ENCODE measurements around the gene ZNF280C.
"Not testable (repeated sequence)": the region's sequence is repeated elsewhere in the genome, so short reads cannot be mapped to it uniquely, and the experiment has no call there.

Gene ZNF280C, protein sequence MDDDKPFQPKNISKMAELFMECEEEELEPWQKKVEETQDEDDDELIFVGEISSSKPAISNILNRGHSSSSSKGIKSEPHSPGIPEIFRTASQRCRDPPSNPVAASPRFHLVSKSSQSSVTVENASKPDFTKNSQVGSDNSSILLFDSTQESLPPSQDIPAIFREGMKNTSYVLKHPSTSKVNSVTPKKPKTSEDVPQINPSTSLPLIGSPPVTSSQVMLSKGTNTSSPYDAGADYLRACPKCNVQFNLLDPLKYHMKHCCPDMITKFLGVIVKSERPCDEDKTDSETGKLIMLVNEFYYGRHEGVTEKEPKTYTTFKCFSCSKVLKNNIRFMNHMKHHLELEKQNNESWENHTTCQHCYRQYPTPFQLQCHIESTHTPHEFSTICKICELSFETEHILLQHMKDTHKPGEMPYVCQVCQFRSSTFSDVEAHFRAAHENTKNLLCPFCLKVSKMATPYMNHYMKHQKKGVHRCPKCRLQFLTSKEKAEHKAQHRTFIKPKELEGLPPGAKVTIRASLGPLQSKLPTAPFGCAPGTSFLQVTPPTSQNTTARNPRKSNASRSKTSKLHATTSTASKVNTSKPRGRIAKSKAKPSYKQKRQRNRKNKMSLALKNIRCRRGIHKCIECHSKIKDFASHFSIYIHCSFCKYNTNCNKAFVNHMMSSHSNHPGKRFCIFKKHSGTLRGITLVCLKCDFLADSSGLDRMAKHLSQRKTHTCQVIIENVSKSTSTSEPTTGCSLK

DNA sequence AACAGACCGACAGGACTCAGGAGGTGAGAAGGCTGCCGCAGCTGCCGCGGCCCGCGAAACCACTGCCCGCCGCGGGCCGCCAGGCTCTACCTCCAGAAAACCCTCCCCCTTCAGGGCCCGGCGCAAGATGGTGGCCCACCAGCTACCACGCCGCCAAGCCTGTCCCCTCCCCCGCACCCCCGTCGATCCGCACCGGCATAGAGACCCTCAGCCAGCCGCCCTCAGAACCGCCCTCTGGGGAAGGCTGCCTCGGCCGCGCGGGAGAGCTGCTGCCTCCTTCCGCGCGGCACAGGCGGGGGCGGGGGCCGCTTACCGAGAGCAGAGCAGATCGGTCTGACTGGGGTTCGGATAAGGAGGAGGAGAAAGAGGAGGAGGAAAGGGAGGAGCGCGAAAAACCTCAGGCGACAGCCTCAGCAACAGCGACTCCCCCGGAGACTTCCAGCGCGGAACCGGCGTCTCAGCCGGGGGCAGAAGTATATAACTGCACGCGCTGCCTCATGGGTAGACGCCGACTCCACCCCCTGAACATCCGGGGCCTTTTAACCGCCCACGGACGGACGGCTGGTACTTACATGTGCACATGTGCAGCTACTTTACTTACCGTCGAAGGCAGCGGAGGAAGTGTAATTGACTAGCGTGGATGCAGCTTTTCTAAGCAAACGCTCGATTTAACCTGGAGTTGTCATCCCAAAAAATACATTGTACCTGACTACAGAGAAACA, at the start of gene ZNF280C:
TSS of gene ZNF280C (minus strand) at position 451 of the 722 bp plus-strand sequence. CDS start 8,450 bp downstream, outside the sequence.
- DNase-seq, result peak; percentile 86

DNA sequence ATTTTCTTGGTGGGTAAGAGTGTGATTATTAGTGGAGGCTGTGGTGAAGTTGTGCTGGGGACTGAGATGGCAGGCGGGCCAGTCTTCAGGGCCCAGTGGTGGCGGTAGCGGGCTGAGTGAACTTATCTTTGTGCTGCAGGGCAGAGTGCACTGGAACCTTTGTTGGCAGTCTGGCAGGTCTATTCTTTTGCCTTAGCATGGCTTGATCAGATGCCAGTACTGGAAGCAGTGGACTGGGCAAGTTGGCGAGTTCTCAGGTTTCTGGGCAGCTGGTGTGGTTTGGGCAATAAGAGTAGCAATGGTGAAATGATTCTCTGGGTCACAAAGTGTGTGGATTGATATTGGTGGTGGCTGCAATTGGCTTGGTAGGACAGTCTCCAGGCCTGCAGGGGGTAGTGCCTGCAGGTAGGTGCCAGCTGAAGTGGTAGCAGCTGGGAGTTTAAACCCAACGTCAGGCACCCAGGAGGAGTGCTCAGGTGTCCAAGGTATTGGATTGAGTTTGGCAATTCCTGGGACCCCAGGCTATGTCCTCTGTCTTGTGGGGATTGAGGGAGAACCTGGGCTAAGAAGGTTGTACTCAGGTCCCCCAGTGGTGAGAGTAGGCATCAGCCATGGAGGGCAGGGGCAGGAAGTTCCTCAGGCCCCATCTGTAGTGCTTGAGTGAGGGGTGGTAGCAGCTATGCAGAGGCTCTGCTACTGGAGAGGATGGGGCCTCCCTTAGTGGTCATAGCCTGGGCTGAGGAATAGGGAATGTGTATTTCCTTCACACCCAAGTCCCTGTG, 36.1 kb upstream of the ZNF280C start:
- DNase-seq, result no peak

DNA sequence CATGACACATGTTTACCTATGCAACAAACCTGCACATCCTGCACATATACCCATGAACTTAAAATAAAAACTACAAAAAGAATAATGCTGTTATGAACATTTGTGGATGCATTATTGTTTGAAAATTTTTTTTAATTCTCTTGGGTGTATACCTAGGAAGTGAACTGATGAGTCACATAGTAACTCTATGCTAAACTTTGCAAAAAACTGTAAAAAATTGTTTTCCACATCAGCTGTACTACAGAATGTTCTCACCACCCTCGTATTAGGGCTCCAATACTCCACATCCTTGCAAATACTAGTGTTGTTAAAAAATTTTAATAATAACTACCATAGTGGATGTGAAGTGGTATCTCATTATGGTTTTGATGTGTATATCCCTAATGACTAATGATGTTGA, 33.3 kb upstream of the ZNF280C start:
- DNase-seq, result no peak

- no peak for DNase-seq
Measured at GRCh38 chrX:130301405-130301804, 32.7 kb upstream of the ZNF280C start.

DNA sequence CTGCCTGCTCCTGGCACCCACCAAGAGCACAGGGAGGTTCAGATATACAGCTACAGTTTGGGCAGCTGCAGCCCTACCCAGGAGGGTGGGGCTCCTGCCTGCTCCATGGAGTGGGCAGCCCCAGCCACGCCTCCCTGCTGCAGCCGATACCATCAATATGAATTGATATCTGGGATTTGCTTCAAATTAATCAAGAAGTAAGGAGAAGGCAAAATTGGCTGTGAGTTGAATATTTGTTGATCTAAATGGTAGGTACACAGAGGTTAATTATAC, 31.2 kb upstream of the ZNF280C start:
- no peak for DNase-seq

DNA sequence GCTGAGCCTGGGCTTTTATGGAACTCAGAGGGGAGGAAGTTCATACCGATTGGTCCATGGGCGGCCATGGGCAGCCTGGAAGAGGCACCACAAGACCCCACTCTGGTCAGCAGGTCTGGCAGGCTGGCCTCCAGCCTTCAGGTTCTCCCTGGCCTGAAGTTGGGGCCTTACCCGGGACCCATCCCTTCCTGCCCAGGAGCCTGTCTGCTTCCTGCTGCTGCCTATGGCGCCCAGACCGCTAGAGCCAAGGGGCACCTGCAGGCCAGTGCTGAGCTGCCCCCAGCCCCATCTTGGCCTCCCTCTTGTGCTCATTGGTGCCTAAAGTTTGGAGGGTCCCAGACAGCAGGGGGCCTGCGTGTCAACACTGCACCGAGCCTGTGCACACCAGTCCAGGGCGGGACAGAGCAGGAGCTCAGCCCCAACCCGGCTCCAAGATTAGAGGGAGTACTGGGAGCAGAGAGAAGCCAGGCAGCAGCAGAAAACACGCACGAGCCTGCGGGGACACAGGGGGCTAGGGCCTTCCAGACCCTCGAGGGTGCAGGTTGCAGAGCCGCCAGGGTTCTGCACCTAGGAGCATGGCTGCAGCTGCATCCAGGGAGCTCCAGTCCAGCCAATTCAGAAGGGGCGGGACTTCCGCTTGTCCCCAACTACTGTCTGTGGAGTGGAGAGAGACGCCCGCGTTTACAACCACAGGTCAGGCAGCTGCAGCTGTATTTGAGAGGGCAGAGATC, 30.7 kb upstream of the ZNF280C start:
- DNase-seq, result no peak

- no peak for DNase-seq
Measured at GRCh38 chrX:130296743-130297142, 28.0 kb upstream of the ZNF280C start.

DNA sequence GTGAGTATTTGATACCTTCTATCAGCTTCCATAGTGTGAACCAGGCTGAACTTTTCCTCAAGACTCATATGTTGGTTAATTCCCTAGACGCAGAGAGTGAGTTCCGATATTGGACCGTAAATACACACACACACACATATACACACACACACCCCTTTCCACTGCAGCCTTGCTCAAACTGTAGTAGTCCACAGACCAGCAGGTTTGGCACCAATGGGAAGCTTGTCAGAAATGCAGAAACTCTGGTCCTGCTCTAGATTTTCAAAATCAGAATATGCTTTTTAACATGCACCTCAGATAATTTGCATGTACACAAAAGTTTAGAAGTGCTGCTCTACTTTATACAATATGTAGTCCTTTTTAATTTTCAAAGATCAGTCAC, 27.6 kb upstream of the ZNF280C start:
- DNase-seq, result no peak

DNA sequence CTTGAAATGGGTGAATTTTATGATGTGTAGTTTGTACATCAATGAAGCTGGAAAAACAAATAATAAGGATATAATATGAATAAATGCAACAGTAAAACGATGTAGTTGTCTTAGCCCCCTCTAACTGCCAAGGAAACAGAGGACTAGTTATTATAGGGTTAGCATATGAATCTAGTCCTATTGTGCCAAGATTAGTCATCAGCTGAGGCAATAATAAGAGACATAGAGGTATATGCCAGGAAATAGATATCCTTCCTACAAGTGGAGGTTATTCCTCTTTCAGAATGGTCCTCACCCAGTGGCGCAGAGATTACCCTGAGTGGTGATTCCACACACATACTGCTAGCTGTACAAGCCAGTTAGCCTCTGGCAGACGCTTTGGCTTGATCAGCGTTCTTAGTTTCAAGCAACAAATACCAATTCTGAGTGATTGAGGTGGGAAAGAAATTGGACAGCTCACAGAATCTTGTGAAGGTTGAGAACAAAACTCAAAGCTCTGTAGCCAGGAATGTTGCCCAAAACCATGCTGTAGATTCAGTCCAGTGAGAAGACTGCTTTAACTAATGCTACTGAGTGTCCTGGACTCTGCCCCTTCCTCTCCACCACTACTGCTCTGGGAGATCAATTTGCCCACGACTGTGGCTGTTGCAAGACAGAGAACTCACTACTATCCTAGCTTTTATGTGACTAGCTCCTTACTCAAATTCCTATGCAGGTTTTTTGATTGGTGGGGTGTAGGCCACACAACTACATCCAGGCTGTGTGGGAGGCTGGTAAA, 27.0 kb upstream of the ZNF280C start:
- no peak for DNase-seq

- no peak for DNase-seq
Measured at GRCh38 chrX:130287071-130287770, 18.5 kb upstream of the ZNF280C start.

DNA sequence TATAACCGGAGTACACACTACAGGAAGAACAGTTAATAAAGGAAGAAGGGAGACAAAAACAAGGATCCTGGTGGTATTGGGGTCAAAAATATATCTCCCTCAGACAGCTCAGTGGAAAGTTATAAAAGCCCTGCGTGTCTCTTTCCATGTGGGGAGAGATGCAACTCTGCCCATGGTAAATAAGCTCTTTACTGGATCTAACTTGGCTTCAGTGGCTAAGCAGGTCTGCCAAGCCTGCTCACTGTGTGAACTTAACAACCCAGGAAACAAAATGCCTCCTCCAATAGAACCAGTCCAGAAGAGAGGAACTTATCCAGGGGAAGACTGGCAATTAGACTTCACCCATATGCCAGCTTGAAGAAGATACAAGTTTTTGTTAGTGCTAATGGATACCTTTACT, 17.0 kb upstream of the ZNF280C start:
- DNase-seq, result no peak

DNA sequence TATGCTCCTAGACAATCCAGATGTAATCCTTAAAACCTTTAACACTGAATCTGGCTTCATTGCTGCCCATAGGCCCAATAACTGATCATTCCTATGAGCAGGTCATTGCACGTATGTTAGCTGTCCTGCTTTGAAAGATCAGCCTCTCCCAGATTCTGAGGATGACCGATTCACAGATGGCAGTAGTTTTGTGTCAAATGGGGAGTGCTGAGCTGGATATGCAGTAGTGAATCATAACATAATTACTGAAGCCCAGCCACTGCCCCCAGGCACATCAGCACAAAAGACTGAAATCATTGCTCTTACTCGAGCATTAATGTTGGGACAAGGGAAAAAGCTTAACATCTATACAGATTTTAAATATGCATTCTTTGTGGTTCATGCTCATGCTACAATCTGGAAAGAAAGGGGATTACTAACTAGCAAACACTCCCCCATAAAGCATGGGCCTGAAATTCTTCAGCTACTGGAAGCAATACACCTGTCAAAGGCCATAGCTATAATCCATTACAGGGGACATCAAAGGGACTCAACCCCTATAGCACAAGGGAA, 16.4 kb upstream of the ZNF280C start:
- DNase-seq, result no peak

DNA sequence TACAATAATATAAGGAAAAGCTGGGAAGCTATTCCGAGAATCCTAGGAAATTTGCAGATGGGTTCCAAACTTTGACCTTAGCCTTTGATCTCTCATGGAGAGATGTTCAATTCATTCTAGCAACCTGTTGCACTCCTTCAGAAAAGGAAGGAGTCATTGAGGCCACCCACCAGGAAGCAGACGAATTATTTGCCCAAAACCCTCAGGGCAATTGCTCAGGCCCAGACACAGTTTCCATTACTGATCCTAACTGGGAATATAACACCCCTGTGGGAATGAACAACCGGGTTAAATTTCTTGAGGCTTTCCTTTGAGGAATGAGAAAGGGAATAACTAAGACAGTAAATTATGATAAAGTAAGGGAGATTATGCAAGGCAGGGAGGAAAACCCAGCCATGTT, 13.5 kb upstream of the ZNF280C start:
- DNase-seq, result no peak

DNA sequence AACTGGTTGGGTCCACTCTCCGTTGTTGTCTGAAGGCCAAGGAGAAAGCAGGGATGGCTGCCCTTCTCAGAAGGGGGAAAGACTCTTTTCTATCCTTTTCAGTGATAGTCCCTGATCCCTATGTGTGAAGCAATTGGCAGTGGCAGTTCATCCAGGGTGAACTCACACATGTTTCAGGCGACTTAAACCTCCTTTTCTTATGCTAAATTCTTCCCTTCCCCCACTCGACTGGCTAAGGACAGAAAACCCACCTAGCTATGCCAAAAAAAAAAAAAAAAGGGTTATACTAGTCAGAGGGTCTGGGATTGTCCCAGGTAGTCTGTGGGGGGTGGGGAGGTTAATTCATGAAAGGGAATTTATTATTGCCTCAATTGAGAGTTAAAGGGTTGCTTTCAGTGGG, 12.2 kb upstream of the ZNF280C start:
- no peak for DNase-seq

GRCh38 chrX:130272253-130272652, 3.6 kb upstream of the ZNF280C start:
- DNase-seq, result not testable (repeated sequence)

DNA sequence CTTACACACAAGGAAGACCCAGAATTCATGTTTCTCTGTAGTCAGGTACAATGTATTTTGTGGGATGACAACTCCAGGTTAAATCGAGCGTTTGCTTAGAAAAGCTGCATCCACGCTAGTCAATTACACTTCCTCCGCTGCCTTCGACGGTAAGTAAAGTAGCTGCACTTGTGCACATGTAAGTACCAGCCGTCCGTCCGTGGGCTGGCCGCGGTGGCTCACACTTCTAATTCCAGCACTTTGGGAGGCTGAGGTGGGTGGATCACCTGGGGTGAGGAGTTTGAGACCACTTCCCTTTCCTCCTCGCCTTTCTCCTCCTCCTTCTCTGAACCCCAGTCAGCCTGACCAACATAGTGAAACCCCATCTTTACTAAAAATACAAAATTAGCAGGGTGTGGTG, 692 bp upstream of the ZNF280C start:
- DNase-seq, result not testable (repeated sequence)

DNA sequence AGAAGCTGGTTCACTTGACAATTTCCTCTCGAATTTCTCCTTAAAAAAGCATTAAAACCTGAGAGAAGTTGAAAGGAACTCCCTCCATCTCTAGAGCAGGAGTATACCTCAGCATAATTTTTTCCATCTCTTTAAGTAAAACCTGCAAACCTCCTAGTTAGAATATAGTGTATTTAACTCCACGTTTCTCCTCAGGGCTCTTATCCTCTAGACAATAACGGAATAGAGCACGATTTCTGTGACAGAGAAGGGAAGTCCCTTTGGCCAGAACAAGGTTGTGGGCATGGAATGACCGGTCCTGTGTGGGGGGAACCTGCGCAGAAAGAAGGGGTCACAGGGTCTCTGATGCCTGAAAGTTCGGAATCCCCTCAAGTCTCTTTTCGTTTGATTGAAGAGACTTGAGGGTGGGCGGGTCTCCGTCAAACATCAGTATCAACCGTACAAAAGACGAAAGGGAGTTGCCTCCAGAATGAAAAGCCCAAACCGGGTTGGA, 697 bp downstream of the ZNF280C start:
- DNase-seq, result no peak

DNA sequence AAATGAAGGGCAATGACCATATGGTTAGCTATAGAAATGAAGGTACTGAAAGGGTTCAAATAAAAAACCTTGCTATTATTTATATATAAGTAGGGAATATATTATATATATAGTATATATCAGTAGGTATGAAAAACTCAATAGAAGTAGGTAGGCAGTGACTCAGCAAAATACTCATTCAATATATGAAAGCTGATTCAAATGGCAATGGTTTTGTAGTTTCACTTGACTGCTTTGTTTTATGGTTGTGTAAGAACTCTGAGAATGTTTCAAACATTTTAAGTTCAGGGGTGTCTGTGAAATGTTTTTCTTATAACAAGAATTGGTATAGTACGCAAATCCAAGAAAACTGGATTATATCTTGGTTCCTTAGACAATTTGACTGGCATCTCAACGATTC, 4.1 kb downstream of the ZNF280C start:
- DNase-seq, result no peak

- DNase-seq, result no peak
Measured at GRCh38 chrX:130263016-130263415, 5.7 kb downstream of the ZNF280C start.

GRCh38 chrX:130262231-130262630, 6.5 kb downstream of the ZNF280C start:
- DNase-seq, result no peak
